NCI-H510A (cell line): ENCODE measurements around the gene HEG1.
"Not testable (repeated sequence)": the region's sequence is repeated elsewhere in the genome, so short reads cannot be mapped to it uniquely, and the experiment has no call there.

Source experiments
- DNase-seq: peaks from one replicate; lab custom pipeline; 2025; lab: John Stamatoyannopoulos, UW

HEG1 gene

GRCh38 chr3:125055913-125056745 is at the start of gene HEG1:
Gene HEG1 (minus strand): TSS chr3:125055997. CDS start chr3:125055890, 107 bp downstream.
- no peak for DNase-seq

- no peak for DNase-seq
Observed at GRCh38 chr3:125105116-125105515, 49.3 kb upstream of the HEG1 start.

- DNase-seq, result no peak
Observed at GRCh38 chr3:125104639-125105038, 48.8 kb upstream of the HEG1 start.

- DNase-seq, result no peak
Observed at GRCh38 chr3:125103406-125103805, 47.6 kb upstream of the HEG1 start.

- DNase-seq, result no peak
Observed at GRCh38 chr3:125102470-125102869, 46.7 kb upstream of the HEG1 start.

GRCh38 chr3:125098611-125099291 is 43.0 kb upstream of the HEG1 start:
- no peak for DNase-seq

GRCh38 chr3:125090649-125091048 is 34.9 kb upstream of the HEG1 start:
- DNase-seq, result no peak

GRCh38 chr3:125087768-125088391 is 32.1 kb upstream of the HEG1 start:
- DNase-seq, result no peak

- DNase-seq, result no peak
Observed at GRCh38 chr3:125085166-125085565, 29.4 kb upstream of the HEG1 start.

- DNase-seq, result no peak
Observed at GRCh38 chr3:125083776-125084175, 28.0 kb upstream of the HEG1 start.

- not testable (repeated sequence) for DNase-seq
Observed at GRCh38 chr3:125082339-125082738, 26.5 kb upstream of the HEG1 start.

GRCh38 chr3:125080077-125080476 is 24.3 kb upstream of the HEG1 start:
- no peak for DNase-seq

GRCh38 chr3:125079675-125080045 is 23.9 kb upstream of the HEG1 start:
- DNase-seq, result no peak

GRCh38 chr3:125078951-125079674 is 23.3 kb upstream of the HEG1 start:
- no peak for DNase-seq

- DNase-seq, result no peak
Observed at GRCh38 chr3:125077864-125078263, 22.1 kb upstream of the HEG1 start.

- DNase-seq, result no peak
Observed at GRCh38 chr3:125076464-125076863, 20.7 kb upstream of the HEG1 start.

- no peak for DNase-seq
Observed at GRCh38 chr3:125075738-125076137, 19.9 kb upstream of the HEG1 start.

GRCh38 chr3:125073390-125073905 is 17.7 kb upstream of the HEG1 start:
- DNase-seq, result no peak

GRCh38 chr3:125072749-125073389 is 17.1 kb upstream of the HEG1 start:
- DNase-seq, result no peak

- DNase-seq, result no peak
Observed at GRCh38 chr3:125072301-125072700, 16.5 kb upstream of the HEG1 start.

- no peak for DNase-seq
Observed at GRCh38 chr3:125069968-125070745, 14.4 kb upstream of the HEG1 start.
